Endothelial cell of umbilical vein (primary cell): ENCODE data around the gene BRF1.

Experiments used
- CTCF ChIP-seq, 2 donors: IDR thresholded peaks; 1 replicate in 1 of 2; 2 replicates in 1 of 2; pipeline ENCODE4 v1.5.1; 2011; ENCODE audit warnings: low read length in 2 of 2, mild to moderate bottlenecking in 2 of 2, moderate library complexity in 2 of 2, control low read depth in 1 of 2, inconsistent platforms in 1 of 2, low read depth in 1 of 2; ENCODE audit not compliant: insufficient read depth in 1 of 2; ENCODE audit errors: extremely low read depth in 1 of 2
- EZH2 ChIP-seq: IDR thresholded peaks from 2 replicates; pipeline ENCODE4 v1.6.1; 2012; ENCODE audit warnings: borderline replicate concordance, low read depth, mild to moderate bottlenecking, moderate library complexity, low read length, inconsistent platforms; ENCODE audit not compliant: severe bottlenecking
- JUN ChIP-seq: IDR thresholded peaks from 2 replicates; pipeline ENCODE4 v1.6.1; 2011; ENCODE audit warnings: borderline replicate concordance, low read depth; ENCODE audit not compliant: insufficient read length, insufficient read depth
- POLR2A ChIP-seq: IDR thresholded peaks from 2 replicates; pipeline ENCODE4 v1.6.1; 2012; ENCODE audit warnings: low read depth, mild to moderate bottlenecking, control low read depth, low read length

DNA sequence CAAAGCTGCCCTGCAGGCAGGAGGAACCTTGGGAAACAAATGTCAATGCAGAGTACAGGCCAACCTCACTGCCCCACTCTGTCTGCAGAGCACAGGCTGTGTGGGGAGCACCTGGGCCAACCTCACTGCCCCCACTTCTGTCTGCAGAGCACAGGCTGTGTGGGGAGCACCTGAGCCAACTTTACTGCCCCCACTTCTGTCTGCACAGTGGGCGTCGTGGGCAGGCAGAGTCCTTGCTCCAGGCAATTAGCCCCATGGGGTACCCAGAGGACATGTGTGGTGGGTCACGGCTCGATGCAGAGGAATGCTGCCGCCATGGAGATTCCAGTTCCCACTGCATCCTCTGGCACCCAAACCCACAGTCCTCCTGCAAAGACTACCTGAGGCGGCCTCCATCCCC, 26.2 kb downstream of the BRF1 start:
- TF ChIP-seq POLR2A (no peak), CTCF (IDR thresholded peaks at IDR 0.05; ENCODE audit: extremely low read depth in 1 of 2, insufficient read depth in 1 of 2, low read depth in 1 of 2, low read length in 2 of 2) (no peak), EZH2 (no peak), JUN (no peak)
